Measurements from ENCODE around the gene RHOU. TPM values are rescaled to one million over a fixed set of nuclear protein-coding genes. Genes with fewer than 3 reads are reported as not detected.
A peak's percentile ranks its signal among the peaks of the same experiment; 100 is the strongest.

The RHOU gene
- total RNA-seq, 4 donors from 2014 or later = 13.1 to 41.2 (median 26.6) TPM

GRCh38 chr1:228778961-228779360, 43.7 kb downstream of the RHOU start:
- no peaks in the 10 kb centered on the region for H3K27me3 ChIP-seq
- intact Hi-C loops (cut with DNase I; ENCODE audit: low total_unique reads) = no loop called here
- TF ChIP-seq CTCF (IDR thresholded peaks at IDR 0.05) (no peak), POLR2A (IDR thresholded peaks at IDR 0.05) (no peak)
- H3K36me3 ChIP-seq = no peaks in the 10 kb centered on the region
- H3K9me3 ChIP-seq = no peaks in the 10 kb centered on the region
- no peak overlapping the region for H3K27ac ChIP-seq
- H3K4me3 ChIP-seq = no peak overlapping the region
- no peaks in the 10 kb centered on the region for H3K4me1 ChIP-seq
- no peak for DNase-seq

GRCh38 chr1:228781161-228781808, 46.0 kb downstream of the RHOU start:
- no peak for TF ChIP-seq CTCF (IDR thresholded peaks at IDR 0.05)
- no peak for TF ChIP-seq POLR2A (IDR thresholded peaks at IDR 0.05)
- no peaks in the 10 kb centered on the region for H3K36me3 ChIP-seq
- no peaks in the 10 kb centered on the region for H3K4me1 ChIP-seq
- H3K9me3 ChIP-seq = no peaks in the 10 kb centered on the region
- peak in 1 of 2 donors; percentile 38 for DNase-seq
- no peak overlapping the region for H3K27ac ChIP-seq
- no peaks in the 10 kb centered on the region for H3K27me3 ChIP-seq
- intact Hi-C loops (cut with DNase I; ENCODE audit: low total_unique reads) = no loop called here
- no peak overlapping the region for H3K4me3 ChIP-seq

GRCh38 chr1:228781809-228782661, 46.8 kb downstream of the RHOU start:
- Histone ChIP-seq H3K9me3 (no peaks in the 10 kb centered on the region), H3K27ac (no peak overlapping the region), H3K27me3 (no peaks in the 10 kb centered on the region), H3K36me3 (no peaks in the 10 kb centered on the region), H3K4me3 (no peak overlapping the region), H3K4me1 (no peaks in the 10 kb centered on the region)
- intact Hi-C loops (cut with DNase I; ENCODE audit: low total_unique reads) = no loop called here
- DNase-seq = no peak
- no peak for TF ChIP-seq POLR2A (IDR thresholded peaks at IDR 0.05)

- Histone ChIP-seq H3K27me3 (no peaks in the 10 kb centered on the region), H3K4me3 (no peak overlapping the region), H3K36me3 (no peaks in the 10 kb centered on the region), H3K27ac (no peak overlapping the region), H3K9me3 (no peaks in the 10 kb centered on the region), H3K4me1 (no peaks in the 10 kb centered on the region)
- intact Hi-C loops (cut with DNase I; ENCODE audit: low total_unique reads) = no loop called here
- TF ChIP-seq CTCF (IDR thresholded peaks at IDR 0.05) = no peak
- no peak for TF ChIP-seq POLR2A (IDR thresholded peaks at IDR 0.05)
- peak in 1 of 2 donors; percentile 43 for DNase-seq
These were observed 47.6 kb downstream of the RHOU start for GRCh38 chr1:228782662-228783417.

- H3K4me3 ChIP-seq = no peak overlapping the region
- intact Hi-C loops (cut with DNase I; ENCODE audit: low total_unique reads) = no loop called here
- no peak overlapping the region for H3K27ac ChIP-seq
- TF ChIP-seq CTCF (IDR thresholded peaks at IDR 0.05) = no peak
- no peak for TF ChIP-seq POLR2A (IDR thresholded peaks at IDR 0.05)
- H3K36me3 ChIP-seq = no peaks in the 10 kb centered on the region
- H3K9me3 ChIP-seq = no peaks in the 10 kb centered on the region
- H3K4me1 ChIP-seq = no peaks in the 10 kb centered on the region
- no peaks in the 10 kb centered on the region for H3K27me3 ChIP-seq
- DNase-seq = no peak
These were observed 48.2 kb downstream of the RHOU start for GRCh38 chr1:228783418-228784040.
